SW480 (cell line): ENCODE measurements around the gene HAS3.
"Not testable (repeated sequence)": the region's sequence is repeated elsewhere in the genome, so short reads cannot be mapped to it uniquely, and the experiment has no call there.

ENCODE experiments used
- DNase-seq: peaks from one replicate; pipeline ENCODE4 v3.0.0-alpha.2; 2016; ENCODE audit warnings: low spot score

The HAS3 gene, protein sequence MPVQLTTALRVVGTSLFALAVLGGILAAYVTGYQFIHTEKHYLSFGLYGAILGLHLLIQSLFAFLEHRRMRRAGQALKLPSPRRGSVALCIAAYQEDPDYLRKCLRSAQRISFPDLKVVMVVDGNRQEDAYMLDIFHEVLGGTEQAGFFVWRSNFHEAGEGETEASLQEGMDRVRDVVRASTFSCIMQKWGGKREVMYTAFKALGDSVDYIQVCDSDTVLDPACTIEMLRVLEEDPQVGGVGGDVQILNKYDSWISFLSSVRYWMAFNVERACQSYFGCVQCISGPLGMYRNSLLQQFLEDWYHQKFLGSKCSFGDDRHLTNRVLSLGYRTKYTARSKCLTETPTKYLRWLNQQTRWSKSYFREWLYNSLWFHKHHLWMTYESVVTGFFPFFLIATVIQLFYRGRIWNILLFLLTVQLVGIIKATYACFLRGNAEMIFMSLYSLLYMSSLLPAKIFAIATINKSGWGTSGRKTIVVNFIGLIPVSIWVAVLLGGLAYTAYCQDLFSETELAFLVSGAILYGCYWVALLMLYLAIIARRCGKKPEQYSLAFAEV

DNA sequence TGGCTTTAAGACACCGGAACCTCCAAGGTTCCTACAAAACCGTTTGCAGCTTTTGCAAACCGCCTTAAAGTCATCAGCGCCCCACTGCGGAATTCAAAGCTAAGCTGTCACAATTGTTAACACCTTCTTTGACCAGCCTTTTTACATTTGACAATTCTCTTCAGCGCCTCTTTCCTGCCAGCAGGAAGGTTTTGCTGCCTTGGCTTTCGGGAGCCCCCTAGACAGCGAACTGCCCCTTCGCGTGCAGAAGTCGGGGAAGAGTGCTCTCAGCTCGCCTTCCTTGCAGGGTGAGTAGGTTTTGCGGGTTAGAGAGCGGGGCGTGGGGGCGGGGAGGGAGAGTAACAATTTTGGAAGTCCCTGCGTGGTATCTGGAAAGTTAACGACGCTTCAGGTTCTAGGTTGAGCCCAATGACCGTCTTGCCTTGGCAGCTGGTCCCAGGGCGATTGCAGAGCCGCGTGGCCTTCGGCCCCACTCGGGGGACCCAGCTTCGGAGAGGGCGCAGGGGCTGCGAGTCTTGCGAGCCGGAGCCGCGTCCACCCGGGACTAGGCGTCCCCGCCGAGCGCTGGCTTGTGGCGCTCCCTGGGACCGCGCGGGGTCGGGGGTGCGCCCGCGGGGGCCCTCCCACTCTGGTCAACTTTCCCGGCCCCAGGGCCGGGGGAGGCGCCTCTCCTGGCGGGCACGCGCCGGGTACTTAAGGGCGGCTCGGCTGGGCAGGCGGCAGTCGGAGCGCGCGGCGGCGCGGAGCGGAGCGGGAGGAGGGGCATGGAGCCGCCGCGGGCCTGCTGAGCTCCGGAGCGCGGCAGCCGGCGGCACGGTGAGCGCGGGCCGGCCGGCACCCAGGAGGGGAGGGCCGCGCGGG, at the start of gene HAS3:
Gene HAS3 (plus strand): TSS at position 153 of the 861 bp plus-strand sequence. CDS start 3,743 bp downstream, outside the sequence.
- peak; percentile 70 for DNase-seq

DNA sequence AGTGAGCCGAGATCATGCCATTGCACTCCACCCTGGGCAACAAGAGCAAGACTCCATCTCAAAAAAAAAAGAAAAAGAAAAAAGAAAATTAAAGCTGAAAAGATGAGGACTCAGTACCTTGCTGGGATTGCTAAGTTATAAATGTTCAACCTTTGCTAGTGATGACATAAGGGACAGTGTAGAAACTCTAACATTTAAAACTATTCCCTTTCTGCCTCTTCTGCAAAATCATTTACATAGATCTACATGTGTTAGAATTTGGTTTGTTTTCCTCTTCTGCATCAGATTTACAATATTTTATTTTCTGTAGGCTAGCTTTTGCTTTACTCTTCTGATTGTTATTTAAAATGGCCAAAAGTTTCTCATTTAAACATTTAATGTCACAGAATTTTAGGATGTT, 49.5 kb upstream of the HAS3 start:
- no peak for DNase-seq

DNA sequence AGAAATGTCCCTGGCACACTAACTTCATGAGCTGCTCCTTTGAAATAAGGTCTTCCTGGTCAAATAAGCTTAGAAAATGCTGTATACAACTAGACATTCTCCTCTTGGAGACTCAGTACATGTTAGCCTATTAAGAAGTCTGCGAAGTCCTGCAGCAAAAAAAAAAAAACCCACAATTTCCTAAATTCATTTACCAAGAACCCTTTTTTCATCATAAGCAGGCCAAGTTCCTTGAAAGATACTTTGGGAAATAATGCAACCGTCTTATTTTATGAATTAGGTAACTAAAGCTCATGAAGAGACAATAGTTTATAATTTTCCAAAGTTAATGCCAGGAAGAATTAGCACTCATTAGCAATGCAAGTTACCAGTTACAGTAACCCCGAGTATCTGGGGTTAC, 49.0 kb upstream of the HAS3 start:
- DNase-seq: no peak

DNA sequence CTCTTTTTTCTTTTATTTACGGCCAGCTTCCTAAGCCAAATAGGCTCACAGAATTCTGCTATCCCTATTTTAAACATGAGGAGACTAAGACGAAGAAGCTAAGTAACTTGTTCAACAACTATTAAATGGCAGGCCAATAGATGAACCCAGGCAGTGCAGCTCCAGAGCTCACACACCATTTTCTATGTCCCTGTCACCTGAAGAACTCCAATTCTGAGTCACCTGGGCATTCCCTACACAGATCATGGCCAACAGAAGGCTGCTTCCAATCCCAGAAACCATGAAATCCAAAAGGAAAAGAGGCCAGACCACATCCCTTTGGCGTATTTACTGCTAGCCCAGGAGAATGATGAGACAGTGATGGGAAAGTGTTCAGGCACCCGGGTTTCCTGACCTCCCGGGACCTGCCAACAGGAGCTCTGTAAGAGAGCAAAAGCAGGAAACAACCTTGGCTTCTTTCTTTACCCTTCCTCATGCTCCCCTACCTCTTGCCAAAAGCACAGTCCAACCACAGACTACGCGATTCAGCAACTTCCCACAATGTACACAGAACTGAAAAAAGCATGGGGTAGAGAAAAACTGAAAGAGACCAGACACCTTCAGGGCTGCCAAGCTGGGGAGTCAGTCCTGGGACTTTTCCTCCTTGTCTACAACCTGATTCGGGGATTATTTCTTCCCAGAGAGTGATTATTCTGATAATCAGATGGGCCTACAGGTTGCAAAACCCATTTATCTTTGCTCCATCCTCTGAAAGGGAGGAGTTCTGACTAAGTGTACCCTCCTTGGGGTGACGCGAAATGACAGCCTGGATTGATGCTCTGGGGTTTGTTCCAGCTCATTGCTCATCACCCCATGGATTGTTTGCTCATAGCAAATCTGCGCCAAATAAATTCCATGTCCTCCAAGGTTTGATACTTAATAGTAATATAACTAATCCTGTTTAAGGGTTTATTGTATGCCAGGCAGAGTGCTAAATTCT, 47.8 kb upstream of the HAS3 start:
- no peak for DNase-seq

DNA sequence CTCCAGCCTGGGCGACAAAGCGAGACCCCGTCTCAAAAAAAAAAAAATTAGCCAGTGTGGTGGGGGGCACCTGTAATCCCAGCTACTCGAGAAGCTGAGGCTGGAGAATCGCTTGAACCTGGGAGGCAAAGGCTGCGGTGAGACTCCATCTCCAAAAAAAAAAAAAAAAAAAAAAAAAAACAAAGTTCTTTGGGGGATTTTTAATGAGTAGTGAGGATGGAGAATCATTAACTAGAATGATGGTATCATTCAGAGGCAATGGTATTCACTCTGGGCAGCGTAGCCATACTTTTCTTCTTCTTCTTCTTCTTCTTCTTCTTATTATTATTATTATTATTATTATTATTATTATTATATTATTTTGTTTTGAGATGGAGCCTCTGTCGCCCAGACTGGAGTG, 42.0 kb upstream of the HAS3 start:
- not testable (repeated sequence) for DNase-seq

DNA sequence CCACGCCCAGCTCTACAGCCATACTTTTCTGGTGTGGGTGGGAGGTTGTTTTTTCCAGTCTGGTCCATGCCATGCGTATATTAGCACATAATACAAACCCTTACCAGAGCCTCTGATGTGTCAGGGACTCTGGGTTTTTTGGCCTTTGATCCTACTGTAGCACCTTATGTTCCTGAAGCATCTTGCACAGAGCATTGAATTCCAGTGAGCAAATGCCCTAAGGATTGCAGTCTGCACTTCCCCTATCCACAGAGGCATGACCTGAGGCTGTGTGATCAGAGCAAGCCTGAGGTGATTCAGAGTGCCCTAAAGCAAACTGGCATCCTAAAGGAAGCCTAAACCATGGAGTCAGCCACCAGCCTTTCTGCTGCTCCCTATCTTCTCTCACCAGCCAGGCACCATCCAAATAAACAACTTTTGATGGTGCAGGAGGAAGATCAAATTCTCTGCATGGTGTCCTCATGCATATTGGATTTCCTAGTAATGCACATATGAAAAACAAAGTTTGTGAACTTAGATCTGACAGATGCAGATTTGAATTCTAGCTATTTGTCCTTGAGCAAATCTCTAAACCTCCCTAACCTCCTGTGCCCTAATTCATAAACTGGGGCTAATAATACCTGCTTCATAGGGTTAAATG, 41.2 kb upstream of the HAS3 start:
- no peak for DNase-seq

DNA sequence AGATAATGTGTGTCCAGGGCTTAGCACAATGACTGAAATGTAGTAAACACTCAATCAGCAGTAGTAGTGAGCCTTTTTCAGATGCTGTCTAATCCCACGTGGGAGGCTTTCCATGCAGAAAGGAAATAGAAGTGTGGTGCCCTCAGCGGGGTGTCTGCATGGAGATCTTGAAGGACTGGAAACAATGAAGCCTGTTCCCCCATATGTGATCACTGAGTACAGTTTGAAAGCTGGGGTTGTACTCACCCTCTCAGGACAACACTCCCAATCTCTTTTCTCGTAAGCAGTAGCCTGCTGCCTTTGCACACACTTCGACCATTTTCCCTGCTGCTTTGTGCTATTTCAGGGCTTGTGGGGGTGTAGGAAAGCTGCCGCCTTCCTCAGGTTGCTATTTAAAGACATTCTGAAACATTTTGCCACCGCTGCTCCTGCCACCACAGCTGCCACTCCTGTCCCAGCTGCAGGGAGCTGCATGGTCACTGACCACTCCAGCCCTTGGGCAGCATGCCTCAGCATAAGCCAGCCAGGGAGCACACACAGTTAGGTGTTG, 40.6 kb upstream of the HAS3 start:
- no peak for DNase-seq

DNA sequence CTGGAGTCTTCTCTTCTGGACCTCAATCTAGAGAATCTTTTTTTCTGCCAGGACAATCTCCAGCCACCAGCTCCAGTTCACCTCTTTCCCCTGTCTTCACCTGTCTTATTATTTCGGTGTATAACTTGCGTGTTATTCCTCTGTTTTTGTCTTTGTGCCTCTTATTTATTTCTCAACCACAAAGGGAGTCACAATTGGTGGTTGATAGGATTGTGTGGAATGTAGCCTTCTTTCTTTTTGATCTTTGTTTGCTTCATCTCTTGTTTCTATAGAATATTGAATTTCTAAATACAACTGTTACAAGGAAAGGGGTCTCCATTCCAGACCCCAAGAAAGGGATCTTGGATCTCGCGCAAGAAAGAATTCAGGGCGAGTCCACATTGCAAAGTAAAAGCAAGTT, 35.9 kb upstream of the HAS3 start:
- peak; percentile 69 for DNase-seq

DNA sequence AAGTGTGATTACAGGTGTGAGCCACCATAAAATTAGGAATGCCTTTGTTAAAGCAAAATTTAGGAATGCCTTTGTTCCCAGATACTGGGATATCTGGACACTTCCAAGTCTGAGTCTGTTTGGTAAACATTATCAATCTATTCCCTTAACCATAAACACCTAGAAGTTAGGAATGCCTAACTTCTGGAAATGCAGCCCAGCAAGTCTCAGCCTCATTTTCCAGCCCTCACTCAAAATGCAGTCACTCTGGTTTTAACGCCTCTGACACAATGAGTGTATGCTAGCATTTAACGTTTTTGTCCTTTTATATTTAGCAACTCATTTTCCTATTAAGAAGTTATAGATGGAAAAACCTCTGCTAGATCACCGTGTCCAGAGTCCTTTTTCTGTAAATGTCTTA, 34.4 kb upstream of the HAS3 start:
- DNase-seq: no peak

DNA sequence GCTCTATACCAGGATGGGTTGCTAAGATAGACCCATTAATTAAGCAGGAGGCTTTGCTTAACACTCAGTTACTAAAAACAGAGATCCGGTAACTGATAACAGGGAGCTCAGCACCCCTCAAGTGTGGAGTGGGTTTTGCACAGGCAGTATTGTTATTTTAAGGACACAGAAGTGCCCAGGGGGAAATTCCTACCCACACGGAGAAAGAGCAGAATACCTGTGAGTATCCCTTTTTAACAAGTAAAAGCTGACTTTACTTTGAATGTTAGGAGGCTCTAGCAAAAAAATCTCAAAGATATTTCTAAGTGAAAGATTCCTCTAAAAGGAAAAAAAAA, 32.8 kb upstream of the HAS3 start:
- no peak for DNase-seq

DNA sequence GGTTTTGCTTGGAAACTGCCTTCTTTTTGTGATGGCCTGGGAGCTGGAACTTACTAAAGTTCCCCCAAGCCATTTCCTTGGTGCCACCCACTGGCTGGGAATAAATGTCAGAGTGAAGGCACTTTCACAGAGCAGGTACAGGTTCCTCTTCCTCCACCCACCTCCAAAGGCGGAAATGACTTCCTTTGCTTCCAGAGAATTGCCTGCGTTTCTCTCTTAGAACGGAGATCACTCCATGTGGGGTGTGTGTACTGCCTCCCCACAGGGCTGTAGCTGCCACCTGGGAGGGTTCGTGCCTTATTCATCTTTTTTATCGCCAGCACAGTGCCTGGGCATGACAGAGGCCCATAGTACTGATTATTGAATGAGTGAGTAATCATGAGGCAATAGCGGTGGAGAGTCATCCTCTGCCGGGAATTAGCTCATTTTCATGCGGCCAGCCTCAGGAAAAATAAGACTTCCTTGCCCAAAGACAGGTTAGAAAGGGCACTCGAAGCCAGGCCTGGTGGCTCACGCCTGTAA, 32.2 kb upstream of the HAS3 start:
- DNase-seq: peak; percentile 95

DNA sequence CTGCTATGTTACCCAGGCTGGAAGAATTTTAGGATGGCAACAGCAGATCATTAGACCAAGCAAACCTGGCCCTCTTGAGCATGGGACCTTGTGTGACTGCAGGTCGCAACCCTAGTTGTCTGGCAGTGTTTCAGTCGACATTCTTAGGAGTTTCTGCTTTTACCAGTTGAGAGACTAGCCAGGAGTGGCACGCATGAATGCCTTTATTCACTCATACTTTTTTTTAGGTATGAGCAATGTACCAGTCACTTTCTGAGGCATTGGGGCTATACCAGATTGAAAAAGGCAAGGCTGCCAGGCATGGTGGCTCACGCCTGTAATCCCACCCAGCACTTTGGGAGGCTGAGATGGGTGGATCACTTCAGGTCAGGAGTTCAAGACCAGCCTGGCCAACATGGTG, 28.2 kb upstream of the HAS3 start:
- DNase-seq: no peak

DNA sequence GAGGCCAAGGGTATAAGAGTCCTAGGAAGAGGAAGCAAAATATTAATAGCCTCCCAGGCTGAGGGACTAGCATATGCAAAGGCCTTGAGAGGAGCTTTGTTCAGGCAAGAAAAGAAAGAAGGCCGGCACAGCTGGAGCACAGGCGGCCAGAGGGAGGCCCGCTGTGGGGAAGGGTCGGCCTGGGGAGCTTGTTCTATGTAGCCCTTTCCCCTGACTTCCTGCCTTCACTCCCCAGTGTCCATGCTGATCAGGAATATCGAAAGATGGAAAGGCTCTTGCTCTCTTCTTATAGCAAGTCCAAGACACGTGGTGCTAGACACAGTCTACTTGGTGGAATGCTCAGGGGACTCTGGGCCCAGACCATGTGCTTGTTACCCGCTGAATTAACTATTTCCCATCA, 27.4 kb upstream of the HAS3 start:
- DNase-seq: no peak

DNA sequence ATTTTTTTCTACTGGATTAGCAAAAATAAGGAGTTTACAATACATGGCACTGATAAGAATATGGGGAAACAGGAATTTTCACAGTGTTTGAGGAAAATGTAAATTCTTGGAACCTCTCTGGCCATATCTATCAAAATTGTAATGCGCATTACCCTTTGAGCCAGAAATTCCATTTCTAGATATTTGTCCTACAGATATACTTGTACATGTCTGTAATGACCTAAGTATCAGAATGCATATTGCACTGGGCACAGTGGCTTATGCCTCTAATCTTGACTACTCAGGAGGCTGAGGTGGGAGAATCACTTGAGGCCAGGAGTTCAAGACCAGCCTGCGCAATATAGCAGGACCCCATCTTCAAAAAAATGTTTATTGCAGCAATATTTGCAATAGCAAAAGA, 25.8 kb upstream of the HAS3 start:
- no peak for DNase-seq

DNA sequence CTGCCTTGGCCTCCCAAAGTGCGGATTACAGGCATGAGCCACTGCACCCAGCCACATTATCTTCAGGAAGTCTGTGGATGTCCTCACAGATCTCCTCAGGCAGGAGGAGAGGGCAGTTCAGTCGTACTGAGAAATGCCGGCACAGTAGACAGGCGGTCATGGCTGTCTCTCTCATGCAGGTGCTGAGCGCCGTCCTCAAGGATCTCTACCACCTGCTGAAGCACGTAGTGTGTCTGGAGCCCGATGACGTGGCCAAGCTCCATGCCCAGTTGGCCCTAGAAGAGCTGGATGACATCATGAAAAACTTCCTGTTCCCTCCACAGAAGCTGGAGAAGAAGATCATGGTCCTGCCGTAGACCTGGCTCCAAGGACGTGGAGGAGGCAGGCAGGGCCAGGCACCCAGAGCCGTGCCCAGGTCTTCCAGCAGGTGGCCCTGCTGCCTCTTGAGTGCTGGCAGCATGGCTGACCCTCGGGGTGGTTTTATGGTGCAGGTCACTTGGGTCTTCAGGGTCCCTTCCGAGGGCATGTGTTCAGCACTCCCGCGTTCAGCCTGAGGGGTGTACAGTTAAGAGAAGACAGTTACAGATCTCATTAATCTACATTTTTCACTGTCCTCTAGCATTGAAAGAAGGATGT, 22.0 kb upstream of the HAS3 start:
- DNase-seq: no peak

DNA sequence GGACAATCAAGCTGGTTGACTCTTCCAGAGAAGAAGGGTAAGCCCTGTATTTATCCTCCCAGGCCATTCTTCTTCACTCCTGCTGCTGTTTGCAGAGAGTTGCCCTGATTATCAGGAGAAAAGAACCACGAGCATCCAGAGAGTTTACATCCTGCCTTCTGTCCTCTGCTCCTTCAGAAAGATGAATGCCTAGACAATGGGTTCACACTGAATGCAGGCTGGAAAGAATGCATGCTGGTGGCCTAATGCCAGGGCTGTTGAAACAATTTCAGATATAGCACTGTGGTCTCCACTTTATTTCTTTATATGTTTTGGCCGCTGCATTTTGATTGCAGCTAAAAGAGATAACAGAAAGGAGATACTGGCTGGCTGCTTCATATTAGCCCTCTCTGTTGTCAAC, 21.2 kb upstream of the HAS3 start:
- DNase-seq: no peak

DNA sequence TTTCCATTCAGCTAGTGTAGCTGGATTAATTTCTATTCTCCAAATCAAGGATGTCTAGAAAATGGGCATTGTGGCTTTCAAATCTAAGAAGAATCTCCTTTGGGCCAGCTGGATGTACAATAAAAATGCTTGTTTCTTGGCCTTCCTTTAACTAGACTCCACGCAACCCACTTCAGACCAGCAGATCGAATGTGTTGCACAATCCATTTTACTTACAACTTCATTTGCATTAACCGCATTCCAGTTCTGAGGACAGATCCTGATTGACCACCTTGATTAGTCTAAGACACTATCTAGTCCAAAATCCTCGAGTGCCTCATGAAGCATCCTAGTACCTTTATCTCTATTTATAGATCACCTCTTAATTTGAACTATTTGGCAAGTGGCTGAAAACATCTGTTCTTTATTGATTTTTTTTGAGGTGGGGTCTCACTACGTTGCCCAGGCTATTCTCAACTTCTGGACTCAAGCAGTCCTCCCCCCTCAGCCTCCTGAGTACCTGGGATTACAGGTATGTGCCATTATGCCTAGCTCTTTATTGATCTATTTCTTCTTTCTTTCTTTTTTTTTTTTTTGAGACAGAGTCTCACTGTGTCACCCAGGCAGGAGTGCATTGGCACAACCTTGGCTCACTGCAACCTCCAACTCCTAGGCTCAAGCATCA, 20.3 kb upstream of the HAS3 start:
- DNase-seq: no peak

DNA sequence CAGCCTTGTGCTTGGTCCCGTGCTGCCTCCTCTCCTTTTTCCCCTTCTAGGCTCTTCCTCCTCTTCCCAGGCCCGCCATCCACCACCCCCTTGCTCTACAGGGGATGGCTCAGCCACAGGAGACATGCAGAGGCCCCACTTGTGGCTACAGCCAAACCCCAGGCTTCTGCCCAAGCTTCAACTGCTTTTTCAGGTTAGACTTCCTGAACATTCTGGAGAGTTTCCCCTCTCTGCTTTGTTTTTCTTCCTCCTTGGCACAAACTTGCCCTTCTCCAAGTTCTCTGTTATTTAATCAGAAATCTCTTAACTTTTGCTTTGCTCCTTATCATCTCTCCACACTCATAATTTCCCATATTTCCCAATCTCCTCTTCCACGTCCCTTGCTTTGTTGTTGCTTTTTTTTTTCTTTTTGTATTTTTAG, 18.3 kb upstream of the HAS3 start:
- no peak for DNase-seq

DNA sequence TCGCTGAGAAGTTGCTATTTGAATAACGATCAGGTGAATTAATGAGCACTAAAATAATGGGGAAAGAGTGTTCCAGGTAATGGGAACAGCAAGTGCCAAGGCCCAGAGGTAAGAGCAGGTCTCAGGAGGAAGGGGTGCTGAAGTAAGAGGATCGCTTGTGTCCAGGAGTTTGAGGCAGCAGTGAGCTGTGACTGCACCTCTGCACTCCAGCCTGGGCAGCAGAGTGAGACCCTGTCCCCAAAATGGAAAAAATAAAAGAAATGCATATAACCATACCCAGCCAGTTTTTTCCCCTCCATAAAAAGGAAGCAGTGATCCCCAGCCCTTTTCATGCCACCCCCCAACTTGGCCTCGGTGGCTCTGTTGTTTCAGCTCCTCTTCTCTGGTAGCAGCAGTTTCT, 16.8 kb upstream of the HAS3 start:
- DNase-seq: no peak
